ENCODE data around the gene PLD6.

GRCh38 chr17:17181666-17182597, 24.2 kb downstream of the PLD6 start:
- TF ChIP-seq CTCF (IDR thresholded peaks at IDR 0.05 in 8 of 11, conservative IDR thresholded peaks at IDR 0.05 in 3 of 11), result no peak
- no peak for TF ChIP-seq POLR2A (IDR thresholded peaks at IDR 0.05)
- no peak for TF ChIP-seq POLR2AphosphoS5 (IDR thresholded peaks at IDR 0.05)

All from spleen (tissue), 7 donors.